Raji (cell line): Measurements from ENCODE around the gene SRSF10.

Experiments
- POLR2A ChIP-seq: IDR thresholded peaks from 2 replicates; pipeline ENCODE4 v1.6.1; 2011; ENCODE audit warnings: low read depth, low read length, control low read depth; ENCODE audit not compliant: insufficient read depth

Gene SRSF10

DNA sequence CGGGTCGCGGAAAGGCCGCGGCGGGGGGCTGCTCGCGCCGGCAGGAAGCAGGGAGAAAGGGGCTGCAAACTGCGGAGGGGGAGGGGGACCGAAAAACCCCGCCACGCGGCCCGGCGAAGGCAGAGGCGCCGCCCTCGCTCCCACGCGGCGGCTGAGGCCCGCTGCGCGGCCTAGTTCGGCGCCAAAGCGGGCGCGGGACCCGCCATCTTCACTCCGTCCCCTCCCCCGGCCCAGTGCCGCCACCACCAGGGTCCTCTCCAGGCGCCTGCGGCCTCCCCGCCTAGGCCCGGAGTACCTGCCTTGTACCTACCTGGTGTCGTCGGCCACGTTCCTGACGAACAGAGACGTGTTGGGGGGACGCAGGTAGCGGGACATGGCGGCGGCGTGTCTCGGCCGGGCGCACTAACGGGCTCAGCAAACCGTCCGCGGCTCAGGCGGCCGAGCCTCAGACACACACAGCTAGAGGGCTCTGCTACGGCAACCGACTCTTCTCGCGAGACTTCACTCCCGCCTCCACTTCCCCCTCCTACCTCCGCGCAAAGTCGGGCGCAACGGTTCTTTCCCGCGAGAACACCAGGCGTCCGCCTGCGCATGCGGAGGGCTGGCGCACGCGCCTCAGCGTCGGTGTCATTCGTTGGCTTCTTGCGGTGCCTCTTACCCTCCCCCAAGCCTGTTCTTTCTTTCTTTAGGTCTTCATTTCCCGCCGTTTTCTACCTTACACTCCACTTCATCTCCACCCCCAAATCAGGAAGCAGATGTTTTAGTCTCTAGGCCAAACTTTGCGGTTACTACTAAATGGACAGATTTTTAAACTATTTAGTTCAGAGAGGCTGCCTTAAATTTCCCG lies at the start of gene SRSF10:
Gene SRSF10 (minus strand): TSS at position 447 of the 847 bp plus-strand sequence. CDS start 72 bp downstream, at position 375.
- TF ChIP-seq POLR2A = peak; percentile 99

GRCh38 chr1:24027838-24028468 lies 47.8 kb upstream of the SRSF10 start:
- no peak for TF ChIP-seq POLR2A

GRCh38 chr1:24022581-24023361 lies 42.6 kb upstream of the SRSF10 start:
- TF ChIP-seq POLR2A = no peak

- TF ChIP-seq POLR2A = no peak
Observed at GRCh38 chr1:24021403-24022266, 41.5 kb upstream of the SRSF10 start.

GRCh38 chr1:24020470-24020869 lies 40.3 kb upstream of the SRSF10 start:
- no peak for TF ChIP-seq POLR2A

DNA sequence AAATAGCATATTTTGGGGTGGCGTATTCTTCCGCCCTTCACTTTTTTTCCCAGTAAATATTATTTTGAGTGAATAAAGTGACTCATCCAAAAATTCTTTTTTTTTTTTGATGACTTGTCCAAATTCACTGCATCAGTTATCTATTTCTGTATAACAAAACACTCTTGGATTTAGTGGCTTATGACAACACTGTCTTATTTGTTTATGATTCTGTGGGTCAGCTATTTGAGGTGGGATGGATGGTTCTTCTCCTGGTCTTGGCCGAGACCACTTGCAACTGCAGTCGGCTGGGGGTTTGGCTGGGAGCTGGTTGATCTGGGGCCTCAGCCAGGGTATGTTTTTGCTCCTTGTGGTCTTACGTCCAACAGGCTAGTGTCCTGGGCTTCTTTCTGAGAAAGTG lies 39.9 kb upstream of the SRSF10 start:
- TF ChIP-seq POLR2A = no peak

DNA sequence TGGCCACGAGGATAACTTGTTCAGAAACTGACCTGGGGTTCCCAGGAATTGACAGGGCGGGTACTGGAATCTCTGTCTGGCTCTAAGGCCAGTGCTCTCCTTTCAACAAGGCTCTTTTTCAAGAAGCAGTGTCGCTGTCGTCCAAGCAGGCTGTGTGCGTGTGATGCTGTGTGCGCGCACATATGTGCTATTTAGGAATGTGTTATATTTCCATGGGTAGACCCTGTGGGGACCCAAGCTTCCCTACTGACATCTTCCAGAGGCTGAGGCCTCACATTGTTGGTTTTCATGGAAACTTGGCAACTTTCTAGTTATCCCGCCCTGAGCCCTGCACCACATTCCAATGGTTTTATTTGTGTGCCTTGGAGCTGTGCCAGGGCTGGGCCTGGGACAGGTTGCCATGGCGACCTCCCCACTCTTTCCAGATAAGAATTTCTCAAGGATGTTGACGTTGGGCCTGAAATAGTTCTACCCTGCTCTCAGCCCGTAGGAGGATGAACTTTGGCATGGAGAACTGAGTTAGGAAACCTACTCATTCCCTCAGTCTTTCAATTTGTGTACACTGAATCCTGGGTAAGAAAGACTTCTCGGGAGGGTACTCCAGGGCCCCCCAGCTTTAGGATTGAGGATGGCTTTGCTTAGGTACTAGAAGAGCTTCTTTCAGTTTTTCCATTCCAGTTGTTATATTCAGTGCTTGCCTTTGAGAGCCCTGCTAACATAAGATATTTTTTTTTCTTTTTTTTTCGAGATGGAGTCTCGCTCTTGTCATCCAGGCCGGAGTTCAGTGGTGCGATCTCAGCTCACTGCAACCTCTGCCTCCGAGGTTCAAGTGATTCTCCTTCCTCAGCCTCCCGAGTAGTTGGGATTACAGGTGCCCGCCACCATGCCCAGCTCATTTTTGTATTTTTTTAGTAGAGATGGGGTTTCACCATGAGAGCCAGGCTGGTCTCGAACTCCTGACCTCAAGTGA lies 38.8 kb upstream of the SRSF10 start:
- no peak for TF ChIP-seq POLR2A

DNA sequence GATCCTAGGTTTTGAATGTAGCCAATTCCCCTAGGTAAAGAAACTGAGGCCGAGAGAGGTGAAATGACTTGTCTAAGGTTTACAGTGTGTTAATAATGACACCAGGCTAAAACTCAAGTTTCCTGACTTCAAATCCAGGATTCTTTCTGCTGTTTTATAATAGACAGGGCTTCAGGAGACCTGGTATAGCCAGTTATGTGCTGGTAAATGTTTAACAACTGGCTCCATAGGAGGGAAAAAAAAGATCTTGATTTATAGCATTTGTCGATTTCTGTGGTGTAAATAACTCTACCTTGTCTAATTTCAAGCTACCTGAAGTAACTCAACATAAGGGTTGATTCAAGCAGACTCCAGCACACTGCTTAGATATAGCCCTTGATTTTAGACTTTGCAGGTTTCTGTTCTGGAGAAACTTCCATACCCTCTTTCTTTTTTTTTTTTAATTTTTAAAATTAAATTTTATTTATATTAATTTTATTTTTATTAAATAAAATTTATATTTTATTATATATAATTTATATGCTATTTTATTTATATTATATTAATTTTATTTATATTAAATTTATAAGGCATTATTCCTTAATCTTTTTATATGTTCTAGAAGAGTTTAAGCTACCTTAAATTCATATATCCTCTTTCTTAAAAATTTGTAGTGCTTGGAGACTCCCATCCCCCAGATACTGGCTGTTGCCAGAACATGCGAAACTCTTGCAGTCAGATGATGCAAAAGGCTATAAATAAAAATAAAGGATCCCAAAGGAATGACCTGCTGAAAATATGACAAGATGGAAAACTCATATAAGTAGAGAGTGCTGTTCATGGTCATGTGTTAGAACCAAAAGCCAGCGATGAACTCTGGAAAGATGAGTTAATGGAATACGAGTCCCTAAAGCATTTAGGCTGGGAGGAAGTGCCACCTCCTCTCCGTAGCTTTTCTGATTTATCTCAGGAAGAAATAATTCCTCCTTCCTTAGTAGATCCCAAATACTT lies 35.4 kb upstream of the SRSF10 start:
- no peak for TF ChIP-seq POLR2A

GRCh38 chr1:24010650-24011049 lies 30.5 kb upstream of the SRSF10 start:
- TF ChIP-seq POLR2A = no peak

GRCh38 chr1:24009406-24009805 lies 29.3 kb upstream of the SRSF10 start:
- TF ChIP-seq POLR2A = no peak

- no peak for TF ChIP-seq POLR2A
Observed at GRCh38 chr1:24007079-24007478, 27.0 kb upstream of the SRSF10 start.

DNA sequence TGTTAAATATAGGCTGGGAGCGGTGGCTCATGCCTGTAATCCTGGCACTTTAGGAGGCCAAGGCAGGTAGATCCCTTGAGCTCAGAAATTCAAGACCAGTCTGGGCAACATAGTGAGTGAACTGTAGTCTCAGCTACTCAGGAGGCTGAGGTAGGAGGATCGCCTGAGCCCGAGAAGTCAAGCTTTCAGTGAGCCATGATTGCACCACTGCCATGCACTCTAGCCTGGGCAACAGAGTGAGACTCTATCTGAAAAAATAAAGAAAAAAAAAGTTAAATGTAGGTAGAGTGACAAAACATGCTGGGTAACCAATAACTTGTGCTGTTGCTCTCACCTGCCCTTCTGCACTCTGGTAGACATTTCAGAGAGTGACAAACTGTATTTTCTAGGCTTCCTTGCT lies 25.0 kb upstream of the SRSF10 start:
- no peak for TF ChIP-seq POLR2A
